DMS153 (cell line): ENCODE measurements around the gene M6PR.
"Not testable (repeated sequence)": the region's sequence is repeated elsewhere in the genome, so short reads cannot be mapped to it uniquely, and the experiment has no call there.

Source experiments
- DNase-seq: peaks from one replicate; lab custom pipeline; 2025; lab: John Stamatoyannopoulos, UW

The M6PR gene

DNA sequence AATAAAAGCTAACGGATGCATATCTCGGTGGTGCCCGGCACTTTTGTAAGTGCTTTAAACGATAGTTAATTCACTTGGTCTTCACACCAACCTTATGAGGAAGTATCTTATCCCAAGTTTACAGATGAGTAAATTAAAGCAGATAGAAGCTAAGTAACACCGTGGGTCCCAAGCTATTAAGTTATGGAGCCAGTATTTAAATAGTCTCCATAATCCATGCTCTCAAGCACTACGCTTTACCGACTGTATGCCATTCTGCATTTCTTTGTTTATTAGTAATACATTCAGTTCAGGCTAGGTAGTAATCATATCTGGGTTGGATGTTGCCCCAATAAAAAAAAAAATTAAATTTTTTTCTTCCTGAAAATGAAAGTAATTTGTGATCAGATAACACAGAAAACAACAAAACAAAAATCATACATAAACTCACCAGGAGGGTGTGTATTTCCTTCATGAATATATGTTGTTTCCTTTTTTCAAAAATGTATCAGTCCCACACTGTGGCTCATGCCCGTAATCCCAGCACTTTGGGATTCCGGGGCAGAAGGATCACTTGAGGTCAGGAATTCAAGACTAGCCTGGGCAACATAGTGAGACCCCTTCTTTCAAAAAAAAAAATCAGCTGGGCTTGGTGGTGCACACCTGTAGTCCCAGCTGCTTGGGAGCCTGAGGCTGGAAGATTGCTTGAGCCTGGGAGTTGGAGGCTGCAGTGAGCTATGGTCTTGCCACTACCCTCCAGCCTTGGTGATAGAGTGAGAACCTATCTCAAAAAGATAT is 1.4 kb upstream of the M6PR start:
- DNase-seq, result no peak

DNA sequence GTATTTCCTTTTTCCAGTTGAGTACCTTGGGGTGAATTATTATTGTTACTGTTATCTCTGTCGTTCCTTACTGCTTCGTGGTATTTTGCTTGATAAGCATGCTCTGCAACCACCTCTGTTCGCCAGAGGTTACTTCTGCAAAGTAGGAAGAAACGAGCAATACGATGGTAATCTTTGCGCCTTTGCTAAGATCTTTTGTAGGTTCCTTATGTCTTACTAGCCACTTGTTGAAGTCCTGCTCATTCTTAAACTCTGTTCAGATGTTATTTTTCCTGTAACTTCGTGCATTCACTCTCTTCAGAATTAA is 729 bp upstream of the M6PR start:
- no peak for DNase-seq

DNA sequence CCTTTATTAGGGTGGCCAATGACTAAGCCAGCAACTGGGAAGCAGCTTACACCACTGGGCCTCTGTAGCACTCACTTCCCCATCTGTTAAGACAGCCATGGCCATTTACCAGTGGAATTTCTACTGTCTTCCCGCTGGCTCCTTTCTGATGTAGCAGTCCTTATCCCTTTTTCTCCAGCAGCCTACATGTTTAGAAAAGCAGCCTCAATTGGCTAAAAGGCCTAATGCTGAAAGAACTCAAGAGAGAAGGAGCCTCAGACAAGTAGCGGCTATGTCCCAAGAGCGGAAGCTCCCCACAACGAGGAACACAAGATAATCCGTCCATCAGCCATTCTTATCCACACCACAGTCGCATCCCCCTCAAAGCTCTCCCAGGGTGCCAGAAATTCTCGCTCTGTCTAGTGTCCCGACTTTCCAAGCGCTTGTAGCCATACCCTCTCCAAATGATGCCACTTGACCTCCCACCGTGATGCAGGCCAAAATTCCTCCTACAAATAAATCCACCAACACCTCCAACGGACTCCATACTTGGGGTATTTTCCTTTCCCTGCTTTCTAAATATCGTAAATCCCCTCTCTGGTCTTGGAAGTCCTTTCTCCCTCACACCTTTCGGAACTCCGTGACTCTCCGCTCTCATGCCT is 624 bp downstream of the M6PR start:
- no peak for DNase-seq

DNA sequence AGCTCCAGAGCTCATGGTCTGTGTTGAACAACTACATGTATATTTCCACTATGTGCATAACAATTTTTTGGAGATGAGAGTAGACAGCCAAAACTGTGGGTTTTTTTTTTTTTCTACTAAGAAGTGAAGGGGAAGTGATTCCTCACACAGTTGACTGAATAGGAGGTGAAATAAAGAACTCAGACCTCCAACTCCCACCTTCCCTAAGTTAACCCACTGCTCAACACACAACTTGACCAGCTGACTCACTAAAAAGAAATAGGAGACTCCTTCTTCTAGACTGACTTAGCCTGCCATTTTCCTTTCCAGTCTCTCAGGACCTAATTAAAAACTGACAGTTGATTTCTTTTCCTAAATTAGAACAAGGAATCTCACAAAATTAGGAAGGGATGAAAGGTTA is 1.7 kb downstream of the M6PR start:
- no peak for DNase-seq

DNA sequence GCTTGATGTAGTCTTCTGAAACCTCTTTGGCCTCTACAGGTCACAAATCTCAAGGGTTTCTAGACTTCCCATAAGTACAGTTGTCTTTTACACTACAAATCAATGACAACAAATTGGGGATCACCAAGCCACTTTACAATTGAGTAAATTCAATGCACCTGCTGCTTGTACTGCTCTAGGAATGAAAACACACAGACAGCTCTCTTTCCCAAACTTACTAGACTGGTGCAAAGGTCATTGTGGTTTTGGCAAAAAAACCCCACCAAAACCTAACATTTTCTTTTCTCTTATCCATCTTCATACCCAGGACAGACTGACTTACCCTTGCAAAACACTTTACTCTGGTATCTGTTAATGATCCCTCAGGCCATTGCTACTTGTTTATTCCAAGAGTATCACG is 2.7 kb downstream of the M6PR start:
- DNase-seq, result no peak

DNA sequence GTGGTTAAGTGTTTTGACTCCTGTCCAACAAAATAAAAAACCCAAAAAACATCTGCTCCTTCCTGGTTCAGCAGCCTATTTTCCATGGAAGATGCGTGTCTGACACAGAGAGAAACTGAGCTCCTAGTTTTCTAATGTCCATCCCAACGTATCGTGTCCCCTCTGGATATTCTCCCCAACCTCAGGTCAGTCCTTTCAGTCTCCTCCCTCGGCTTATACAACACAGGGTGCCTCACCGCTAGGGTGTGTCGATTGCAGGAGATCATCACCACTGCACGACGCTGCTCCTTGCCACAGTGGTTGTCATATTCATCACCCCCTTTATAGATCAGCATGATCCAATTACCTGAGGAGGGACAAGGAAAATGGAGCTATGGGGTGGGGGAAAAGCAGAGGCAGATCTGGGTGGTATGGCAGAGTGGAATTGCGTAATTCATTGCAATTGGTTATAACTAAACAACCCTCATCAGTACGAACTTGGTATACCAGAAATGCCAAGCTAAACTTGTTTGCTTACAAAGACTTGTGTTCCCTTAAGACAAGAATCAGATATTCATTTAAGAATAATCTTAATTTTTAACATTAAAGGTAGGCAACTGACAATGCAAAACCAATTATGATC is 5.8 kb downstream of the M6PR start:
- no peak for DNase-seq

DNA sequence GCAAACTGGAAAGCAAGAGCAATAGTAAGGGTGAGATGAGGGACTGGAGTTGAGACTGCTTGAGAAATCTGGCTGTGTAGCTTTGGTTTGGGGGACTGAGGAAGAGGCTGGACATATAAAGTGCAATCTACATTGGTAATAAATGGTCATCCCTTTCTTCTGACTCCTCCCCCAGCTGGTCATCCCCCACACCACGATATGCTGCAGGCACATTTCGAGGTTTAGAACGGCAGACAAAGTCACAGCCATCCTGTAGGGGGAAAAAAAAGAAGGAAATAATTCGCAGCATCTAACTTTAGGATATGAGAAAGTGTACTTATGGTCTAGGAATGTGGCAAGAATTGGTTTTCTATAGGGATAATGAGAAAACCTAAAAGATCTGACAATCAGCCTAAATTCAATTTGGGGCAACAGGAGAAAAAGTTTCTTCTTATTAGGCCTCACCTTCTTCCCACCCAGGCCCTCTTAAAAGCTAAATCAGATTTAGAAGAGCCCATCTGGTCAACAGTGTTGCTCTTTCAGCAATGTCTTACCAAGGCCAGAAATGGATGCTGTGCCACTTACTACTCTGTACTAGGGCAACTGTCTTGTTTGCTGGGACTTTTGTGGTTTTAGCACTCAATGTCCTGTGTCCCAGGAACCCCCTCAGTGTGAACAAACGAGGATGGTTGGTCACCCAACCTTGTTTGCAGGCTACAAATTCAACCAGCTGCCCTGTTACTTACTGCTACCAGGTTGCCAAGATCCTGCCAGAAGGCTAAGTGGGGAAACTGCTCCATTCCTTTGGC is 7.6 kb downstream of the M6PR start:
- no peak for DNase-seq

DNA sequence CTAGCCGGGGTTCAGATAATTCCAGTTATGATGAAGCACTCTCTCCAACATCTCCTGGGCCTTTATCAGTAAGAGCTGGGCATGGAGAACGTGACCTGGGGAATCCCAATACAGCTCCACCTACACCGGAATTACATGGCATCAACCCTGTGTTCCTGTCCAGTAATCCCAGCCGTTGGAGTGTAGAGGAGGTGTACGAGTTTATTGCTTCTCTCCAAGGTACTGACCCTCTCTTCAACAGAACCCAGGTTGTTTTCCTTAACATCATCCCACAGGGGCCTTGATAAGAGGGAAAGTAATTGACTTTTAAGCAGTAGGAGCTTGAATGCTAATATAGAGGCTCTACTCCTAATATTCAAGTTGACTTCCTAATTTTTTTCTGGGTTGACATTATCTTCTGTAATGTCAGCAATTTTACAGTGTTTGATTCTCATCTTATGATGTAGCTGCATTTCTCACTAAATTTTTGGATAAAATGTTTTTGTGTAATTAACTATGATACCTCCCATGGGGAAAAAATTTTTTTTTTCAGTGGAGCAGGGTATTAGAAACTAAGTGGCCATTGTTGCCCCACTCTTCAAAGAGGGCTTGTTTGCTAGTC is 11.5 kb downstream of the M6PR start:
- not testable (repeated sequence) for DNase-seq

DNA sequence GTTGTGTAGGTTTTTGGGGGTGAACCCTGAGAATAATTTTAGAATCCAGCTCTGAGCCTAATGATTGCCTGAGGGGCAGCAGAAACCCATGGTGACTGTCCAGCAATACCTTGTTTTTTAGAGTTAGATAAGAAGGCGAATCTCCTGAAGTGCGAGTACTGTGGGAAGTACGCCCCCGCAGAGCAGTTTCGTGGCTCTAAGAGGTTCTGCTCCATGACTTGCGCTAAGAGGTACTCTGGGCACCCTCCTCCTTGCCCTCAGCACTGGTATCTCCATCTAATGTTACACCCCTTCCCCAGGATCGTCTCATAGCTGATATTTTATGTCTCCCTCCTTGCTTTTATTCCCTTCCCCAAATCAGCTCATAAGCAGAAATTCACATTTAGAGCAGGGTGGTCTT is 12.7 kb downstream of the M6PR start:
- no peak for DNase-seq

DNA sequence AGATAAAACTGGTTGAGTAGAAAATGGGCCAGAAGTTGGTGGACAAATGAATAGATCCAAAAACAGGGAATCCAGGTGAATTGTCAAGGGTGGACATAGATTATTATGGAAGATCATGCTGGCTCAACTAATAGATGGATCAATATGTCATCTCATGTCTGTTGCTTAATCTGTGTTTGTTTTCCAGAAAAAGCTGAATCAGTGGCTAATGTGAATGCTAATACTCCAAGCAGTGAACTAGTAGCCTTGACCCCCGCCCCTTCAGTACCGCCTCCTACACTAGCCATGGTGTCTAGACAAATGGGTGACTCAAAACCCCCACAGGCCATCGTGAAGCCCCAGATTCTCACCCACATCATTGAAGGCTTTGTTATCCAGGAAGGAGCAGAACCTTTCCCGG is 15.4 kb downstream of the M6PR start:
- DNase-seq, result not testable (repeated sequence)

DNA sequence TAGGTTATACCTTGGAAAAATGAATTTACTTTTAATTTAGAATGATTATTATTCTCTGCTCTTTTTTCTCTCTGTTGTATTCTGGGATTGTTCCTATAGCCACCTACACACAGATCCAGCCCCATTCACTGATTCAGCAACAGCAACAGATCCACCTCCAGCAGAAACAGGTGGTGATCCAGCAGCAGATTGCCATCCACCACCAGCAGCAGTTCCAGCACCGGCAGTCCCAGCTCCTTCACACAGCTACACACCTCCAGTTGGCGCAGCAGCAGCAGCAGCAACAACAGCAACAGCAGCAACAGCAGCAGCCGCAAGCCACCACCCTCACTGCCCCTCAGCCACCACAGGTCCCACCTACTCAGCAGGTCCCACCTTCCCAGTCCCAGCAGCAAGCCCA is 17.0 kb downstream of the M6PR start:
- not testable (repeated sequence) for DNase-seq

DNA sequence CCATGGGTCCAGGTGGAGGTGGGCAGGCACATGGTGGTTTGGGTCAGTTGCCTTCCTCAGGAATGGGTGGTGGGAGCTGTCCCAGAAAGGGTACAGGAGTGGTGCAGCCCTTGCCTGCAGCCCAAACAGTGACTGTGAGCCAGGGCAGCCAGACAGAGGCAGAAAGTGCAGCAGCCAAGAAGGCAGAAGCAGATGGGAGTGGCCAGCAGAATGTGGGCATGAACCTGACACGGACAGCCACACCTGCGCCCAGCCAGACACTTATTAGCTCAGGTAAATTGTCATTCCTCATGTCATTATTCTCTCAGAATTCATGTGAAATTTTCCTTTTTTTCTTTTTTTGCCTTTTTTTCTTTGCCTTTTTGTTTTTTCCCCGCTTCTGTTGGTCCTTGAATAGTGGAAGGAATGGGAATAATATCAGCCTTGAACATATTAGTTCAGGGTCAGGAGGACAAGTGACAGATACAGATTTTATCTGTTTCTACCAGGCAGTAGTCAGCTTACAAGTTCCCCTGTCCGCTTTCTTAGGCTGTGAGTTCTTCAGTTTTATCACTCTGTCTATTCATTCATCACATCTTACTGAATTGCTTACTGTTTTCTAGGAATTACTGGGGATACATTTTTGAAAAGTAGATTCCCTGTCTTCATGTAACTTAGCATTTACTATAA is 18.7 kb downstream of the M6PR start:
- not testable (repeated sequence) for DNase-seq

DNA sequence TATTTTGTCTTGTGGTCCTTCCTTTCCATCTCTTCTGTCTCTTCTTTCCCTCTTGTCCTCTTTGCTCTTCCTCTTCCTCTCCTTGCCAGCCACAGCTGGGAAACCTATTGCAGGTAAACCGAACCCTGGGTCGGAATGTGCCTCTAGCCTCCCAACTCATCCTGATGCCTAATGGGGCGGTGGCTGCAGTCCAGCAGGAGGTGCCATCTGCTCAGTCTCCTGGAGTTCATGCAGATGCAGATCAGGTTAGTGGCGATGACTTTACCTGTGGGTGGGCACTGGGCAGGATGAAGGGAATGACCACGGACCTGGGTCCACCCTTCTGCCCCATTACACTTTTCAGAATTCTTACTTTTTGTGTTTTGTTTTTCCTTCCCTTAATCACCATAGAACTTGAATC is 26.9 kb downstream of the M6PR start:
- DNase-seq, result no peak

DNA sequence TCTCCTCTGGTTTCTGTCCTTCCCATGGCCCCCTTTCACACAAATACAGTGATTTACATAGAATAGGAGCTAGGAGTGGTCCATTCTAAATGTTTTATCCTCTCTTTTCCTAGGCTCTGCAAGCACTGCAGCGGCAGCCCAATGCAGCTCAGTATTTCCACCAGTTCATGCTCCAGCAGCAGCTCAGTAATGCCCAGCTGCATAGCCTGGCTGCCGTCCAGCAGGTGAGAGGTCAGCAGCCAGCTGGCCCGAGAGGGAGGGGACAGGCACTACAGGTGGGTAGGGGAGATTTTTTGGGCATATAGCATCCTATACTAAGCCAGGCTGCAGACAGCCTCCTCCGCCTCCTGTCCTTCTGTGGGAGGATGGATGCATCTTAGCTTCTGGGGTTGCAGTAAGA is 29.8 kb downstream of the M6PR start:
- not testable (repeated sequence) for DNase-seq

DNA sequence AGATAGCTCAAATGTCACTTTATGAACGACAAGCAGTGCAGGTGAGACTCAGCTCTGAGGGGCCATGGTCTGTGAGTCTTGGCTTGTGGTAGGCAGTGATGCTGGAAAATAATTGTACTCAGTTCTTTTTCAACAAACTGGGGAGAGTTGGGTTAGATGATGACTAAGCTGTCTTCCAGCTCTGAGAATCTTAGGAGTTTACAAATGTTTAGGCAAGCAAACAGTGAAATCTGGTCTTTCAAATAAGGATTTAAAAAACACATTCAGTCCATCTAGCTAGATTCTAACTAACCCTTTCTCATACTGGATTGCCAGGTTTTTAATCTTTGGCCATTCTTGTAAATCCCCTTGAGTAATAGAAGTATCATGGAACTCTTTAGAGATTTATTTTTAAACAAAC is 31.7 kb downstream of the M6PR start:
- DNase-seq, result no peak

DNA sequence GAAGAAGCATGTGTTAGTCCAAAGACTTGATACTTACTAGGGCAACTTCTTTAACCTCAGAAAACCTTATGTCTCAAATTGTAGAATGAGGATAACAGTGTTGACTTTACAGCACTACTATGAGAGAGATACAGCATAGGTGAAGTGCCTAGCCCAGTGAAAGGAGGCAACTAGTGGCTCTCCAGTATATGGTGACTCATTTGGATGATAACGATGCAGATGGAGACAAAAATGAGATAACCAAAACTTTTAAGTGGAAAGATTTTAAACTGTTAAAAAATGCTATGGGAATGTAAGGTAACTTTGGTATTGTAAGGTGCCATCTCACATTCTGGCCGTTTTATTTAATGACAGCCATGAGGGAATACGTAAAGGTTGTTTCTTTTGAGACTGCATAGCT is 32.4 kb downstream of the M6PR start:
- no peak for DNase-seq

DNA sequence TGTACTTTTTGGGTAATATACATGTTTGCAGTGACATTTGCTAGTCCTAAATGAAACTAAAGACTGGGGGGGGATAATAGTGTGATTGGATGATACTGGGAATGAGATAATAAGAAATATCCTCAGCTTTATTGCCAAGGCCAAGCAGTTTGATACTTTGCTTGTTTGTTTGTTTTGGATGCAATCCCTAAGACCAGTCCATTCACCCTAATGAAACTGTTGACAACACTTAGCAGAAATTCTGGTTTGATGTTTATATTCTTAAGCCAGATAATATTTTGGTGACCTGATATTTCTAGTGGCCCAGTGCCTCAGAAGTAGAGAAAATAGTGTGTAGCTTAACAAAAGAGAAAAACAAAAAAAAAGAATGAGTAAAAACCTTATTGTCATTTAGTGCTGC is 33.3 kb downstream of the M6PR start:
- no peak for DNase-seq

DNA sequence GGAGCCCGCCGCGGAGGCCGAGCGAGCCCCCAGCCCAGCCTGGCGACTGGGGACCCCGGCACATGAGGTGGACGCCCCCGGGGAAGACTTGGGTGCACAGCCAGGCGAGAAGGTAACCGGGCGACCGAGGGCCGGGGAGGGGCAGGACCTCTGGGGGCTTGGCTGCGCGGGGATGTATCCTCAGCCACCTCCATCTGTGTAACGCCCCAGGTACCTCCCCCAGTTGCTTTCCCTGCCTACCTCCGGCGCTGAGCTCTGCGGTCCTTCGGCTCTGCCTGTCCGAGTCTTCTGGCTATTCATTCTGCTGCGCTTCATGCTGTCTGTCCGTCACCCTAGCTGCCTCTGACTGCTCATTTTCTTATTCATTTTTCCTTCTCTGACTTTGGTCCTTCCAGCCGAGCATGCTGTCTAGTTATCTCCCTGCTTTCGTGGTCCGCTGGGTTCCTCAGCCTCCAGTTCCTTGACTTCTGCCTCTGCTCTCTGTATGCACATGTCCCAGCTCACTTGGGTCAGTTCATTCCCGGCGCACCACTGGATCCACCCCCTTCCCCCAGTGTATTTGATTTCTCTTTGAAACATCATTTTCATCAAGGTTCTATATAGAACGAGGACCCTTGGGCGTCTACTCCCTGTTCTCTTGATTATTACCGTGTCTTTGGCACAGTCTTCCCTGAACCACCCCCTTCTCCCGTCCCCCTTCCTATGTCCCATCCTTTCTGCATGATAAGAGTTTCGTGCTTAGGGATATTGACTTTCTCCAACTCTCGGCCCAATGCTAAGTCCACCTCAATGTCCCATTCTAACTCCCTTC is 34.5 kb downstream of the M6PR start:
- peak; percentile 5 for DNase-seq

DNA sequence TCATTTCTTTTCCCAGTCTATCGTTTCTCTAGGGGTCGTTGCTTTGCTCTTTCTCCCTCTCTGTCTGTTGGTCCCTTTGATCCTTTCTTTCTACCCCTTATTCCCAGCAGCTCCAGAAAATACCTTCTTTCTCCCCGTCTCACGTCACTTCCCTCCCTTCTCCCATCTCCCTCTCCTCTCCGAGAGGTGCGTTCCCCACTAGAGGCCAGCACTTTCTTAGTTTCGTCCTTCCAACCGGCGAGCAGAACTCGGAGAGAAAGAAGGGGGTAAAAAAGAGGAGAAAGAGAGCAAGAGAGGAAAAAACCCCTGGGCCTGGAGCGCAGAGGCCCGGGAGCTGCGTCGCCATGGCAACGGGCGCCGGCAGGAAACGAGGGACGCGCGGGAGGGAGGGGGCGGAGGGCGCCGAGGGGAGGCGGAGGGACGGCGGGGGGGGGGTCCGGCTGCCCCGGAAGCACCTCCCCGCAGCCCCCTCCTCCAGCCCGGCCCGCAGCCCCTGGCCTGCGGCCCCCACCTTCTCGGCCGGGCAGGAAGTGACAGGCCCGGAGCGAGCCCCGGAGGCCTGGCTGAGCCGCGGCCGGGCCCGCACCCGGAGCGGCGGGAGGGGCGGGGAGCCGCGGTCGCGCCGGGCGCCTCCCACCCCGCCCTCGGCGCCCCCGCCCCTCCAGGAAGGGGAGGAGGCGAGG is 35.3 kb downstream of the M6PR start, which contains the start of gene PHC1:
Gene PHC1, plus strand, starts transcription at position 477 of the 683 bp plus-strand sequence. CDS start 3,169 bp downstream, outside the sequence.
- DNase-seq, result peak; percentile 55

DNA sequence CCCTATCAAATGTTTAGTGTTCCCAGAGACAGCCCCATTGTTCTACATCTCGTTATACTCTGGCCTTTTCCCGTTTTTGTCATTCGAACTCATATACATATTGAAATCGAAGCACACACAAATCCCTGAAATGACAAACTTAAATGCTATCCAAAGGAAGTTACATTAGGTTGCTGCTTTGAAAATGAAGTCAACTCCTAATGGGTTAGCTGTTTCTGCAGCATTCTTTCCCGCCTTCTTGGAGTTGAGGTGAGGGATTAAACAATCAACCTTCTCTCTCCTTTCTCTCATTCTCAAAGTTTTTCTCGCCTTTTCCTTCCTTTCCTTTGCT is 35.8 kb downstream of the M6PR start:
- DNase-seq, result peak; percentile 23
